HTR-8/SVneo (cell line): ENCODE results near the gene GLP2R.

Source experiments
- DNase-seq: peaks from one replicate; pipeline ENCODE4 v3.0.0; 2011; ENCODE audit warnings: low spot score, mixed read lengths; ENCODE audit not compliant: insufficient read length
- FAIRE-seq: peaks from 2 replicates; lab custom pipeline; 2011; peaks lifted over from hg19 to GRCh38; lab: Jason Lieb, UNC

GLP2R gene

DNA sequence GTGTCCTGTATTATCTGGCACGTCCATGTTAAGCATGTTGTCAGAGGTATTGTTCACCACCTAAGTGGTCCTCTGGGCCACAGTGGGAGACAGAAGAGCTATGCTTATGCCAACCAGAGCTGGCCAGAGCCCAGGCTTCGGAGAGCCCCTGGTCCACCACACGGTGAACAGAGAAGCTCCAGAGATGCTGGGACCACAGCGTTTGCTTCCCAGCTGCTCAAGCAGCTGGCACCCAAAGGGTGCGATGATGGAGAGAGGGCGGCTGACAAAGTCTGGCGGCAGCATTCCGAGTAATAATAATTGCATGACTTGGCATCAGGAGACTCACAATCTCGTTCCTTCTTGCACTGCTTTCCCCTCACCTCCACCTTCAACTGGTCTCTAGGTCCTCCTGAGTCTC lies 115.1 kb downstream of the GLP2R start:
- no peak for FAIRE-seq
- DNase-seq, result no peak

DNA sequence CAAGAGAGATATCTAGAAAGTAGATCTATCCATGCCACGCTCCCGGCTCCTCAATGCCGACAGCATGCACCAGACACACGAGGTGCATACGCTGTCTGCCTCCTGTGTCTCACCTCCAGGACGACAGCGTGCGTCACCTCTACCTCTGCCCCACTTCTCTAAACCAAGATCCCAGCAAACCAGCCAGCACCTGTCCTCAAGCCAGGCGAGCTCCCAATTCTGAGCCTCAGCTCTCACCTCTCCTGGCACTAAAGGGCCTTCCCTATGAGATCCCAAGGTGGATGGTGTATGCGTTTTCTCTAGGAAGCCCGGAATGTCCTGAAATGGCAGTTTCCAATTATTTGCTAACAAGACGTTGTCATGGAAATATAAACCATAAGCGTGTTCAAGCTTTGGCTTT lies 115.6 kb downstream of the GLP2R start:
- FAIRE-seq (no peak), DNase-seq (no peak)
